GM19452 (cell line): ENCODE data around the gene COL2A1.

ENCODE experiments used
- ATAC-seq: cut with Tn5 transposase; IDR thresholded peaks from one replicate; pipeline ENCODE4 v1.9.1; 2021; ENCODE audit not compliant: unreplicated experiment

The COL2A1 gene

DNA sequence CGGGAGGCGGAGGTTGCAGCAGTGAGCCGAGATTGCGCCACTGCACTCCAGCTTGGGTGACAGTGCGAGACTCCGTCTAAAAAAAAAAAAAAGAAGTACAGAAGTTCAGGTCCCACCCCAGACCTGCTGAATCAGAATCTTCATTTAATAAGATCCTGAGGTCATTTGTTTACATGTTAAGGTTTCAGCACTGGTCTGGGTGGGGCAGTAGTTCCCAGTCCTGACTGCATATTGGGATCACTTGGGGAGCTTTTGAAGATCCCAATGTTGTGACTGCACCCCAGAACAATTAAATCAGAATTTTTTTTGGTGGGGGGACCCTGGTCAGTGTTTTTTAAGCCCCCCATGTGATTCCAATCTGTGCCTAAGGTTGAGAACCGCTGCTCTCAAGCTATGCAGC is 11.7 kb upstream of the COL2A1 start:
- ATAC-seq, result no peak

DNA sequence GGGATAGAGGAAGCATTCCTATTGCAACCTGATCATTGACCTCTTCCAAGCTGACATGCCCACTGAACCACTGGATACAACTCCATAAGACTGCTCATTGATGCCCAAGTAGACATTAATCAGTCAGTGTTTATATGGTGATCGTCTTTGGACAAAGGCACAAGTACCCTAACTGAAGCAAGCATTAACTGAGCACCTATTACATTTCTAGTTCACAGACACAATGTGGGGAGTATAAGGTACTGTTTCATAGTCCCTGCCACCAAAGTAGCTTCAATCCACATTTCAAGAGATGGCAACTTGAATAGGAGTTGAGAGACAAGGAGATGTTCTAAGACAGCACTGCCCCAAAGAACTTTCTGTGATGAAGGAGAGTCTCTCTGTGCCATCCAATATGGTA is 10.9 kb upstream of the COL2A1 start:
- no peak for ATAC-seq

- ATAC-seq, result no peak
Observed at GRCh38 chr12:48013287-48013686, 9.0 kb upstream of the COL2A1 start.

DNA sequence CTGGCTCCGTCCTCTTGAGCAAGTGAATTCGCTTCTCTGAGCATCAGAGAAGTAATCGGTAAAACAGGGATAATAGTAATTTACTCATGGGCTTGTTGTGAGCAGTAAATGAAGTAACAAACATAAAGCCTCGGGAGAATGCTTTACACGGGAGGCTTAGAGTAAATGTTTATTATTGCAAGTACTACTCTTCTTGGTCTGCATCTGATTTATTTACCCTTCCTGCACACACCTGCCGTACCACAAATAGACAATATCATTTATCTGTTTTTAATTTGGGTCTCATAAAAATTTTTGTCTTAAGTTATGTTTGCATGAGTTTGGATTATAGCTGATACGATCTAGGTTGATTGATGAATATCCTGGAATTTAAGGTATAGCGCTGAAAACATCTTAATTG is 7.8 kb upstream of the COL2A1 start:
- ATAC-seq, result no peak

DNA sequence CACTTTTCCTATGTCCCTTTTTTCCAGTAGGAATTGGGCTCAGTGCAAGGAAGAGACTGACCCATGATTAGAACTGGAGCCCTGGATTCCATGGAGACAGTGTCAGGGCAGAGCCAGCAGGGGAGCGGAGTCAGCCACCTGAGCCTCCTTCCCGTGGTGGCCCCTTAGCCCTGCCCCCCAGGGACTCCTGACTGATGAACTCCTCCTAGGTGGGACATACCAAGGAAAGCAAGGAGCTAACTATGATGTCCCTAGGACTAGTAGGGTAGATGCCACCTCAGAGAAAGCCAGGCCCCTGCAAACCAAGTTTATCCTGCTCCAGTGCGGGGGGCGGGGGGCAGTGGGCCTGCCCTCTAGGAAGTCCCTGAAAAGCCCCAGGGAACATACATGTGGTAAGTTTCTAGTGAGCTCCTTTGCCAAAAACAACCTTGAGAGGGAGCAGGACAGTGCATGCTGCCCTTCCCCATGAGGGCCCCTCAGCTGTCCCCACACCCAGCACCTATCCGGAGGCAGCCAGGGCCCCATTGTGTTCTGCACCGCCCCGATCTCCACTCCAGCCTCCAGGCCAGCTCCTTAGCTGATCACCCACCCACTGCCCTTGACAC is 6.2 kb upstream of the COL2A1 start:
- no peak for ATAC-seq

DNA sequence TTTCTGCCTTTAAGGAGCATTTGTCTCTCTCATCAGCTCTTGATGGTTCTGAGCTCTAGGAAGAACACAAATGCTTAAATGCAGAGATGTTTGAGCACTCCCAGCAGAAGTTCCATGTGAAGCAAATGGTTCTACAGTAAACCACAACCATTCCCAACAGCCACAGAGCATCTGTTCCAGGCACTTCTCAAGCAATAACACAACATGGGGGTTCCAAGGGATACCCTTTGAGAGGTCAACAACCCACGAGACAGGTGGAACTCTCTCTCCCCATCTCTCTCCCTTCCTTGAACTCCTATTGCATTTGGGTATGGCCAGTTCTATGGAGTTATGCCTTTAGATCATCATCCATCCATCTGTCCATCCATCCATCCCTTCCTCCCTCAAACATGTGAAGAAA is 5.2 kb upstream of the COL2A1 start:
- ATAC-seq, result no peak

DNA sequence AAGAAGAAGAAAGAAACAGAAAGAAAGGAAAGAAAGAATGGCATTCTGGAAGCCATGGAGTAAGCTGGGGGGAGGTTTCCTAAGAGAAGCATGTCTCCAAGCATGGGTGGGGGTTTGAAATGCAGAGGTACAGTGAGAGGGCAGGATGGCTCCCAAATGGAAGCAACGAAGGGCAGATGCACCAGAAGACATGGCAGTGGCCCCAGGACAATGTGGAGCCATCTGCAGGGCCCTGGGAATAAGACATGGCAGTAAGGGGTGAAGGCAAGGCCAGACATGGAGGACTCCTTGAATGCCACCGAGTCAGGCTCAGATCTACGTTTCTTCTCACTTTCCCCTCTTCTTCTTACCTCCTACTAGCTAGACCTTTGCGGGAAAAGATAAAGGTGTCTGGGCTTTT is 4.7 kb upstream of the COL2A1 start:
- no peak for ATAC-seq

GRCh38 chr12:48008349-48008748 is 4.1 kb upstream of the COL2A1 start:
- ATAC-seq, result no peak

GRCh38 chr12:48007206-48007605 is 2.9 kb upstream of the COL2A1 start:
- ATAC-seq, result no peak

DNA sequence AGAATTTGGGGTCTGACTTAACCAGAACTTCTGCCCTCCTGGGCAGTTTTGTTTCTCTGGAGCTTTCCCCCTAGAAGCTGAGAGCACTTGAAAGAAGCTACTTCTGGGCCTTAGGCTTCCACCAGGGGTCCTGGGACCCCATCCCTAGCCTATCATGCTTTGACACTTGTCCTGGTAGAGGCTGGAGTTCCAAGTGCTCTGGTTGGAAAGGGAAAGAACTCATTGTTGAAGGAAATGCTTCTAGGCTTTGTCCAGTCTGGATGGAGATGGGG is 1.4 kb upstream of the COL2A1 start:
- no peak for ATAC-seq

- ATAC-seq, result no peak
Observed at GRCh38 chr12:48005001-48005749, 899 bp upstream of the COL2A1 start.

GRCh38 chr12:48003226-48004052 is 837 bp downstream of the COL2A1 start:
- no peak for ATAC-seq

DNA sequence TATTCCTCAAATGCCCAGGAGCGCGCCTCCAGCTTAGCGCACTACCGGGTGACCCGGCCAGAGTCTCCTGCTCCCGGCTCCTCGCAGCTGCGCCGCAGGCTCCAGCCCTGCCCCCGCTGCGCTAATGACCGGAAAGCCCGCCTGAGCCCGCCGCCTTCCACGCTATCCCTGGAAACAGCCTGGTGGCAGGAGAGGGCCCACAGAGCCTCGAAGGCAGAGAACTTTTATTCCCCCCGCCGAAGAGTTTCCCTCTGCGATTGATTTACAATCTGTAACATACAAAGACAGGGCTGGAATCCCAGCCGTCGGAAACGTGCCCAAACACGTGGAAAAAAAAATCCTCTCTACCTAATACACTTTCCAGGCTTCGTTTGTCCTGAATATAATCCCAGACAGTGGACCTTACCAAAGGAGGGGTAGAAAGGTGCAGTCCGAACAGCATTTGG is 1.5 kb downstream of the COL2A1 start:
- no peak for ATAC-seq

DNA sequence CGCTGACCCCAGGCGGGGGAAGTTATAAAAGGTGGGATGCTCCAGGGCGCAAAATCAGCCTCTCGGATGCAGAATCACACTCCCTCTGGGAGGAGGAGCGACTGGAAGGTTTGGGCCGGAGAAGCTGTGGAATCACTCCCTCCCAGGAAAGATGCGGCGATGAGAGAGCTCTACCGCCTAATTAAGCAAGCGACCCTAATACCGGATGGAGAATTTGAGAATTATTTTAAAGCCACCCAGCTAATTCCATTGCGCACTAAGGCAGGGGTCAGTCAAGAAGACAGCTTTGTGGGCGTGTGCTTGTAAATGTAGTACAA is 1.9 kb downstream of the COL2A1 start:
- no peak for ATAC-seq

DNA sequence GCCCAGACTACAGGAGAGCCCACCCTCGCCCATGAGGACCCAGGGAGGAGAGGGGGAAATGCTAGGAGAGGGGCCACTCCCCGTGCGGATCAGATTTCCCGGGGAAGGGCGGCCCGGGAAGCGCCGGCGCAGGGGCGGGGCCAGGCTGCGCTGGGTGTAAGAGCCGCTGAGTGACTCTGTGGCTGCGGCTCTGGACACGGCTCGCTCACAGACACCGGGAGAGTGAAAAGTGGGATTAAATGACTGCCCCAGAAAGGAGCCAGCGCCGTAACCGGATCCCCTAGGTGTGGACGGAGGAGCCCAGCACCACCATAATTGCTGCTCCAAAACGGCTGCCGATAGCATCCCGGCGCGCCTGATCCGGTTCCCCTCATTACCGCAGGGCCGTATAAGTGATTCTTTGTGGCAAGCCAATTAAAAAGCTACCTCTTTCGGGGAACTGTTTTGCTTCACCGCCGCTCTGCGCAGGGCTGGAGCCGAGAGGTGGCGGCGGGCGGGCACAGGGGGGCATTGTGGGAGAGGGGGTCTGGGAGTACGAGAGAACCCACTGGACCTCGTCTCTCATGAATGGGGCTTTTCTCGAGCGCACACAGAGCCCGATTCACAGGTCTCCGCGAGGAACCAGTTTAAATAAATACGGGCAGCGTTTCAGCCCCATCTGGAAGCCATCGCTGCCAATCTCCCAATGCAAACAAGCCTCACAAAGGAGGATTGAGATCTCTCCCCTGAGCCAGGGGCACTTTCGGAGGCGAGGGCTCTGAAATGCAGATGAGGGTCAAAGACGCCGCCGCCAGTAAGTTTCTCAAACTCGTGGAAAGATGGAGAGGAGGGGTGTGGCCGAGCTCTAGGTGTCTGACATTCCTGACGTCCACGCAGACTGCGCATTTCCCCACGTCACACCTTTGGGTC is 2.5 kb downstream of the COL2A1 start:
- ATAC-seq, result no peak

DNA sequence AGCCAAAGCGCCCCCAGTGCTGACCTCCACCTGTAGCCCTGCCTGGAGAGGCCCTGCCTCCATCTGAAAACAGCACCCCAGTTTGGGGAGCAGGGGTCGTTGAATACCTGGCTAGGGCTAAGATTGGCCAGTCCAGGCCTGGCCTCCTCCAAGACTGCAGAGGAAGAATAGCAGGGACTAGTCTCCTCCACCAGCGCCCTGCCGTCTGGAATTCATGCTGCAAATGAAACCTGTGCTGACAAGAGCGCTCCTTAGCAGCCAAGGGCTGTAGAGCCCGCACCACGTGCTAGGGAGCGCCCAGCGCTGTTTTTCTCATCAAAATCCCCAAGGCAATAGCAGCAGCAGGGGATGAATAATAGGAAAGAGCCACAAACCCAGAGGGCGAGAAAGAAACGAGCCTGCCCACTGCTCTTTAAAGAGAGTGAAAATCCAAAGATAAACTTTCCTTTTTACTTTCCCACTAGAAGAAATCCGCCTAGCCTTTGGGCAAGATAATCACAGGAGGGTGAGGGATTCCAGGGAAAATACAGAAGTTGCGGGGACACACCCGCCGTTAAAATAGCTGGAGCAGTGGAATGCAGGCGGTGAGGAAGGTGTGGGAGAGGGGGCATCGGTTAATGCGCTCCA is 3.3 kb downstream of the COL2A1 start:
- no peak for ATAC-seq

- no peak for ATAC-seq
Observed at GRCh38 chr12:47999816-48000215, 4.5 kb downstream of the COL2A1 start.

DNA sequence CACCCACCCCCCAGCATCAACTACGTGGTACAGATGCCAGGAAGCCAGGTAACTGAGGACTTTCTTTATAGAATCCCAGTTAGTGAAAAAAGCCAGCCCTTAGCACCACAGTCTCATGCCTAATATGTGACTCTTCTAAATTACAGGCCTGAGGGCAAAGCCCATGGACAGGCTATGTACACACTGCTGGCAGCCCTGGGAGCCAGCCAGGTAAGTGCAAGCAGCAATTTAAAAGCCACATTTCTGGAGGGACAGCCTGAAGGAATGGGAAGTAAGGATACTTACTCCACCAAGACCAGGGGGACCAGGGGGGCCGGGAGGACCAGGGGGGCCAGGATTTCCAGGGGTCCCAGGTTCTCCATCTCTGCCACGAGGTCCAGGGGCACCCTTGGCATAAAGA is 7.0 kb downstream of the COL2A1 start:
- no peak for ATAC-seq

GRCh38 chr12:47995981-47996401 is 8.3 kb downstream of the COL2A1 start:
- no peak for ATAC-seq

DNA sequence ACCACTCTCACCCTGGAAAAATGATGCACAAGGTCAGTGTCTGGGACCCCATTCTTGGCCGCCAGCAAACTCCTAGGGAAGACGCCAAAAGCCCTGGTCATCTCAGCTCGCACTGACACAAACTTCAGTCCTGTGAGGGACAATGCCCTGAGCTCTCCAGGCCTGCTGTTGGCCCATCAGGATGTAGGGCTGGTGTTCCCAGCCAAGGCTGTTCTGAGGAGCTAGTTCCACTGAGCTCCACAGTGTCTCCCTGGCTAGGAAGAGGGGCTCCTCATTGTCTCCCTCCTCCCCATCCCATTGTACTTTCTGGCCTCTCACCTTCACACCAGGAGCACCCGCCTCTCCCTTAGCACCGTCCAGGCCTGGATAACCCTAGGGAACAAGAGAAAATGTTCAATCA is 10.8 kb downstream of the COL2A1 start:
- ATAC-seq, result no peak

DNA sequence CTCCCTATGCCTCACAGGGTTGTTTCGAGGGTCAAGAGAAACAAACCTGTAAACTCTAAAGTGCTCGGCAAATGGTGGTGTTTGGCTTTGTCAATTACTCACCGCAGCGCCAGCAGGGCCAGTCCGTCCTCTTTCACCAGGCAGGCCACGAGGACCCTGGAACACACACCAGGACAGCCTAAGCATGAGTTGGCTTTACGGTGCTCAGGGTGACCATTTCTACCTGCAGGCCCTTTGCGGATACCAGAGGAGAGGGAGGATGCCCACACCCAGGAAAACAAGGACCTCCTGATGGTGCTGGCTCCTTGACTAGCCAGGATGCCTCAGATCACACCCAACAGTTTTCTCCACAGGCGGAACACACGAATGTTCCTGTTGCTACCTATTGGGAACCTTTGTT is 11.5 kb downstream of the COL2A1 start:
- ATAC-seq, result no peak
